Lung (tissue), 16 donors: ENCODE data around the gene ZNF598. TPM values are rescaled to one million over a fixed set of nuclear protein-coding genes. Genes with fewer than 3 reads are reported as not detected.

Experiments used
- ATAC-seq: fragments of 200-7000 bp; cut with Tn5 transposase; one replicate; pipeline ENCODE4 v1.9.1; 2020; ENCODE audit warnings: moderate number of reproducible peaks; ENCODE audit not compliant: insufficient read depth, low FRiP score
- DNase-seq, 3 donors: peaks; one replicate each; pipeline ENCODE4 v3.0.0-alpha.2; 2013 to 2017
- H3K27ac ChIP-seq, 2 donors: one replicate each; pipeline ENCODE4 v1.5.1; 2013; ENCODE audit warnings: mild to moderate bottlenecking in 2 of 2, moderate library complexity in 2 of 2, control low read depth in 1 of 2, inconsistent platforms in 1 of 2, low read depth in 1 of 2, low read length in 1 of 2
- H3K27me3 ChIP-seq, 3 donors: one replicate each; pipeline ENCODE4 v1.5.1; 2013; ENCODE audit warnings: low read length in 2 of 3; ENCODE audit not compliant: control insufficient read depth in 3 of 3, insufficient read depth in 3 of 3
- H3K36me3 ChIP-seq, 4 donors: one replicate each; pipeline ENCODE4 v1.5.1; 2013; ENCODE audit warnings: low read length in 4 of 4, mild to moderate bottlenecking in 1 of 4, moderate library complexity in 1 of 4; ENCODE audit not compliant: control insufficient read depth in 4 of 4, insufficient read depth in 4 of 4
- H3K4me1 ChIP-seq, 5 donors: one replicate each; pipeline ENCODE4 v1.5.1; 2013; ENCODE audit warnings: low read length in 5 of 5, mild to moderate bottlenecking in 2 of 5, moderate library complexity in 1 of 5; ENCODE audit not compliant: control insufficient read depth in 5 of 5, insufficient read depth in 5 of 5
- H3K4me3 ChIP-seq: one replicate; pipeline ENCODE4 v1.5.1; 2013; ENCODE audit warnings: mild to moderate bottlenecking, control low read depth, moderate library complexity
- H3K9ac ChIP-seq, 2 donors: one replicate each; pipeline ENCODE4 v1.5.1; 2013; ENCODE audit warnings: low read length in 2 of 2, control low read depth in 1 of 2; ENCODE audit not compliant: insufficient read depth in 1 of 2
- H3K9me3 ChIP-seq, 4 donors: one replicate each; pipeline ENCODE4 v1.5.1; 2013; ENCODE audit warnings: low read length in 3 of 4, mild to moderate bottlenecking in 1 of 4, moderate library complexity in 1 of 4; ENCODE audit not compliant: control insufficient read depth in 4 of 4, insufficient read depth in 3 of 4
- CTCF ChIP-seq: IDR thresholded peaks from 2 replicates; pipeline ENCODE4 v1.5.1; 2012; ENCODE audit warnings: mild to moderate bottlenecking; ENCODE audit errors: control extremely low read depth, extremely low read depth
- WGBS, 2 donors: extraction: QIAGEN DNeasy Blood & Tissue Kit; methylation state at CpG; one replicate each; pipeline ENCODE4 v1.1.7; 2013; 5-methylcytosine and 5-hydroxymethylcytosine counted together
- long read RNA-seq, 5 donors: transcript quantifications; one replicate each; lab custom pipeline, GENCODE V29; 2026
- polyA plus RNA-seq, 2 donors: library from polyadenylated mRNA; stranded (reverse); fragments of 200-250 nt; gene quantifications; one replicate each; pipeline ENCODE4 v1.2.1, GENCODE V29; 2013
- total RNA-seq, 2 donors: library from RNA; depleted of rRNA in 1 of 2; stranded (reverse); fragments of >200 nt in 1 of 2; gene quantifications; one replicate each; pipeline ENCODE4 v1.2.1, GENCODE V29; 2014 to 2021
- donor health status: control.
- donor health status: control.
- donor health status: Bipolar disorder and iron deficiency.
- donor health status: healthy.
- donor health status: DM: yes; HTN: yes; CAD: no.

The ZNF598 gene
- total RNA-seq (10 to 100 TPM; 13.9 to 49.8 TPM), polyA plus RNA-seq (10 to 100 TPM; 29.1 to 42.8 TPM)
- long read RNA-seq, donor 1, partial matches to known transcripts, result 0 of 4 reads
- long read RNA-seq, donor 1, other reads (novel, unspliced or antisense), result 0 of 4 reads
- long read RNA-seq, donor 2, partial matches to known transcripts, result 0 of 1 reads
- long read RNA-seq, donor 2, other reads (novel, unspliced or antisense), result 0 of 1 reads
- long read RNA-seq, donor 3, partial matches to known transcripts, result 0 of 1 reads
- long read RNA-seq, donor 3, other reads (novel, unspliced or antisense), result 0 of 1 reads
- long read RNA-seq, donor 4, partial matches to known transcripts, result 0 of 1 reads
- long read RNA-seq, donor 4, other reads (novel, unspliced or antisense), result 0 of 1 reads
- long read RNA-seq, donor 5, partial matches to known transcripts, result 5 of 8 reads
- long read RNA-seq, donor 5, other reads (novel, unspliced or antisense), result 0 of 8 reads

DNA sequence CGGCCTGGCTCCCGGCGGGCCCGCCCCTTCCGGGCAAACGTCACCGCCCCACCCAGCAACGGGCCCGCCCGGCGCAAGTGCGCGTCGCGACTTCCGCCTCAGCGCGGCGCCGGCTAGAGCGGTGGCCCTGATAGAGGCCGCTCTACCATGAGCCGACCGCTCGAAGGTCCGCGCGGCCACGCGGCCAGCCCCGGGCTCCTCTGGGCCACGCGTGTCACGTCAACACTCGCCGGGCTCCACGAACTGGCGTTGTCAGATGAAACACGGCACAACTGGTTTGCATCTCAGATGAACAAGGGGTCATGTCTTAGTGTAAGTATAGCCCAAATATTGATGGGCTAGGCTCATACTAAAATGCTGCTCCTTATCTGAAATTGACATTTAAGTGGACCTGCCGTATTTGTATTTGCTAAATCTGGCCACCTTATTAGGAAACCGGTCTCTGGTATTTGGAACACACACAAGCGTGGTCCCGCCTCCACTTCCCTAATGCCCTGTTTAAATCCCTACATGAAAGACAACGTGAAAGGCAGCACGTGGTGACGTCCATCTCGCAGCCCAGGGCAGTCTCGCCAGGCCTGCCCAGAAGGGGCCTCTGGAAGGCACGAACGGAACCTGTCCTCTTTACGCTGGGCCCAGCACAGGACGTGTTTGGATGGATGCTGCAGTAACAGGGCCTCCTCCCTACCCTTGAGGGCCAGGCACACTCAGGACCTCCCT, at the start of gene ZNF598:
TSS of gene ZNF598 (minus strand) at position 31 of the 720 bp plus-strand sequence.
- Histone ChIP-seq H3K9ac (peak within 1 kb of the TSS; percentile 46 to 68), H3K4me1 (peaks cover 0 to 31% (median 17%) of the 10 kb centered on the region in 5 donors), H3K9me3 (no peaks in the 10 kb centered on the region), H3K4me3 (peak within 1 kb of the TSS; percentile 83), H3K36me3 (peaks cover 0 to 5% (median 2%) of the 10 kb centered on the region in 4 donors), H3K27me3 (no peaks in the 10 kb centered on the region), H3K27ac (peak within 1 kb of the TSS; percentile 87 to 91)
- DNase-seq (peak; percentile 86 to 93 (median 88)), ATAC-seq (peak; percentile 89)
- WGBS, 2 donors, result 1 to 2% methylated on average over 45 to 52 of the region's 52 CpGs
- TF ChIP-seq CTCF, result no peak

GRCh38 chr16:2058872-2059271, 49.3 kb upstream of the ZNF598 start:
- H3K4me1 ChIP-seq, result no peaks in the 10 kb centered on the region
- no peak overlapping the region for H3K4me3 ChIP-seq
- H3K27me3 ChIP-seq, result no peaks in the 10 kb centered on the region
- H3K27ac ChIP-seq, result no peak overlapping the region
- WGBS, 2 donors, result 95 to 98% methylated on average over 10 of the region's 10 CpGs
- DNase-seq (no peak), ATAC-seq (no peak)
- no peak for TF ChIP-seq CTCF
- no peak overlapping the region for H3K9ac ChIP-seq
- no peaks in the 10 kb centered on the region for H3K9me3 ChIP-seq
- H3K36me3 ChIP-seq, result peaks cover 0 to 68% (median 27%) of the 10 kb centered on the region in 4 donors

- ATAC-seq (no peak), DNase-seq (no peak)
- Histone ChIP-seq H3K4me1 (no peaks in the 10 kb centered on the region), H3K4me3 (no peak overlapping the region), H3K27ac (no peak overlapping the region), H3K27me3 (no peaks in the 10 kb centered on the region), H3K9me3 (no peaks in the 10 kb centered on the region), H3K36me3 (peaks cover 0 to 68% (median 25%) of the 10 kb centered on the region in 4 donors), H3K9ac (no peak overlapping the region)
- TF ChIP-seq CTCF, result no peak
- 90 to 93% methylated on average over 13 of the region's 13 CpGs for WGBS, 2 donors
Observed at GRCh38 chr16:2058420-2058819, 48.8 kb upstream of the ZNF598 start.
